Parathyroid adenoma (tissue), 2 donors: ENCODE results near the gene PPP4R2.

ENCODE experiments used
- H2AFZ ChIP-seq: fragments of 300-600 bp; sonication (generic); one replicate; pipeline ENCODE4 v1.7.0; 2017; ENCODE audit warnings: antibody characterized with exemption, mild to moderate bottlenecking
- H3K27ac ChIP-seq: fragments of 300-600 bp; sonication (generic); one replicate; pipeline ENCODE4 v1.7.0; 2017
- H3K27me3 ChIP-seq: fragments of 300-600 bp; sonication (generic); one replicate; pipeline ENCODE4 v1.7.0; 2017; ENCODE audit warnings: low read length; ENCODE audit not compliant: control insufficient read depth, insufficient read depth
- H3K36me3 ChIP-seq: fragments of 300-600 bp; sonication (generic); one replicate; pipeline ENCODE4 v1.7.0; 2017; ENCODE audit warnings: low read length; ENCODE audit not compliant: control insufficient read depth, insufficient read depth
- H3K4me1 ChIP-seq: fragments of 300-600 bp; sonication (generic); one replicate; pipeline ENCODE4 v1.7.0; 2017; ENCODE audit warnings: control low read depth
- H3K4me2 ChIP-seq: fragments of 300-600 bp; sonication (generic); one replicate; pipeline ENCODE4 v1.7.0; 2017; ENCODE audit warnings: low read length
- H3K4me3 ChIP-seq: fragments of 300-600 bp; sonication (generic); one replicate; pipeline ENCODE4 v1.7.0; 2017; ENCODE audit warnings: low read depth, low read length
- H3K79me2 ChIP-seq: fragments of 300-600 bp; sonication (generic); one replicate; pipeline ENCODE4 v1.7.0; 2017; ENCODE audit warnings: control low read depth
- H3K9ac ChIP-seq: fragments of 300-600 bp; sonication (generic); one replicate; pipeline ENCODE4 v1.7.0; 2017; ENCODE audit warnings: mild to moderate bottlenecking
- H3K9me3 ChIP-seq: fragments of 300-600 bp; sonication (generic); one replicate; pipeline ENCODE4 v1.7.0; 2017; ENCODE audit warnings: low read length; ENCODE audit not compliant: control insufficient read depth
- CTCF ChIP-seq: fragments of 300-600 bp; sonication (generic); IDR thresholded peaks from one replicate; pipeline ENCODE4 v1.7.0; 2017; ENCODE audit warnings: antibody characterized with exemption, mild to moderate bottlenecking
- donor health status: primary hyperparathyroidism.

The PPP4R2 gene

GRCh38 chr3:73081140-73081539 lies 84.5 kb downstream of the PPP4R2 start:
- H2AFZ ChIP-seq: no peak overlapping the region
- H3K9me3 ChIP-seq: no peaks in the 10 kb centered on the region
- no peak overlapping the region for H3K4me2 ChIP-seq
- H3K36me3 ChIP-seq: no peaks in the 10 kb centered on the region
- H3K27ac ChIP-seq: no peak overlapping the region
- H3K79me2 ChIP-seq: no peaks in the 10 kb centered on the region
- no peak for TF ChIP-seq CTCF
- no peaks in the 10 kb centered on the region for H3K27me3 ChIP-seq
- no peak overlapping the region for H3K9ac ChIP-seq
- H3K4me3 ChIP-seq: no peak overlapping the region
- no peaks in the 10 kb centered on the region for H3K4me1 ChIP-seq

- Histone ChIP-seq H2AFZ (no peak overlapping the region), H3K9ac (no peak overlapping the region), H3K4me3 (no peak overlapping the region), H3K27me3 (no peaks in the 10 kb centered on the region), H3K36me3 (no peaks in the 10 kb centered on the region), H3K4me2 (no peak overlapping the region), H3K27ac (no peak overlapping the region), H3K79me2 (no peaks in the 10 kb centered on the region), H3K9me3 (no peaks in the 10 kb centered on the region), H3K4me1 (no peaks in the 10 kb centered on the region)
- no peak for TF ChIP-seq CTCF
These were observed 87.6 kb downstream of the PPP4R2 start for GRCh38 chr3:73084170-73084569.

GRCh38 chr3:73086071-73086494 lies 89.5 kb downstream of the PPP4R2 start:
- no peaks in the 10 kb centered on the region for H3K27me3 ChIP-seq
- no peak overlapping the region for H3K4me3 ChIP-seq
- no peak overlapping the region for H3K9ac ChIP-seq

GRCh38 chr3:73094129-73094528 lies 97.5 kb downstream of the PPP4R2 start:
- Histone ChIP-seq H3K27me3 (no peaks in the 10 kb centered on the region), H2AFZ (no peak overlapping the region), H3K9me3 (no peaks in the 10 kb centered on the region), H3K27ac (no peak overlapping the region), H3K79me2 (no peaks in the 10 kb centered on the region), H3K36me3 (no peaks in the 10 kb centered on the region), H3K9ac (no peak overlapping the region), H3K4me3 (no peak overlapping the region), H3K4me1 (no peaks in the 10 kb centered on the region), H3K4me2 (no peak overlapping the region)
- TF ChIP-seq CTCF: no peak

More at GRCh38 chr3:73086071-73086494, 89.5 kb downstream of the PPP4R2 start:
- no peak overlapping the region for H3K4me2 ChIP-seq
- no peaks in the 10 kb centered on the region for H3K4me1 ChIP-seq
- H3K9me3 ChIP-seq: no peaks in the 10 kb centered on the region
- no peak overlapping the region for H2AFZ ChIP-seq
- H3K27ac ChIP-seq: no peak overlapping the region
- no peaks in the 10 kb centered on the region for H3K36me3 ChIP-seq
- TF ChIP-seq CTCF: peak; percentile 80
- no peaks in the 10 kb centered on the region for H3K79me2 ChIP-seq

GRCh38 chr3:73094951-73095350 lies 98.3 kb downstream of the PPP4R2 start:
- H3K9ac ChIP-seq: no peak overlapping the region
- no peak for TF ChIP-seq CTCF

More at GRCh38 chr3:73094951-73095350, 98.3 kb downstream of the PPP4R2 start:
- Histone ChIP-seq H3K4me3 (no peak overlapping the region), H3K79me2 (no peaks in the 10 kb centered on the region), H3K27me3 (no peaks in the 10 kb centered on the region), H3K27ac (no peak overlapping the region), H2AFZ (no peak overlapping the region), H3K36me3 (no peaks in the 10 kb centered on the region), H3K9me3 (no peaks in the 10 kb centered on the region), H3K4me1 (no peaks in the 10 kb centered on the region), H3K4me2 (no peak overlapping the region)
